B cell (primary cell): ENCODE measurements around the gene CENPW. TPM values are rescaled to one million over a fixed set of nuclear protein-coding genes. Genes with fewer than 3 reads are reported as not detected.

Source experiments
- ATAC-seq: fragments of 200-7000 bp; cut with Tn5 transposase; one replicate; pipeline ENCODE4 v1.10.0; 2021; ENCODE audit warnings: low read depth, mild to moderate bottlenecking, moderate number of reproducible peaks, moderate library complexity
- CTCF ChIA-PET: fragments of 350-600 bp; sonication (Branson Sonifier 250); formaldehyde crosslinking; loops from one replicate; lab custom pipeline; 2021; ENCODE audit warnings: antibody characterized with exemption, inconsistent platforms; lab: Charles Lee
- POLR2A ChIA-PET: fragments of 350-600 bp; sonication (Branson Sonifier 250); formaldehyde crosslinking; loops from one replicate; lab custom pipeline; 2021; ENCODE audit warnings: antibody characterized with exemption; lab: Charles Lee
- DNase-seq: peaks from one replicate; pipeline ENCODE4 v3.0.0; 2013
- H2AFZ ChIP-seq: 2 replicates; pipeline ENCODE4 v1.6.1; 2012; ENCODE audit warnings: mild to moderate bottlenecking, low read depth, low read length; ENCODE audit not compliant: insufficient read depth, poor library complexity, severe bottlenecking
- H3K27ac ChIP-seq, 2 donors: 1 replicate in 1 of 2; 2 replicates in 1 of 2; pipeline ENCODE4 v1.5.1; 2012 to 2013; ENCODE audit warnings: low read length in 2 of 2, mild to moderate bottlenecking in 2 of 2, moderate library complexity in 1 of 2
- H3K27me3 ChIP-seq, 4 experiments: fragments of 200-600 bp in 1 of 4; sonication (generic) in 1 of 4; replicated peaks in 1 of 4; 1 replicate in 2 of 4; 2 replicates in 2 of 4; pipeline versions ENCODE4 v1.6.1 to v1.7.0; 2013 to 2016; ENCODE audit warnings: low read length in 3 of 4, mild to moderate bottlenecking in 2 of 4, mixed read lengths in 1 of 4, moderate library complexity in 1 of 4; ENCODE audit not compliant: insufficient read depth in 4 of 4, control insufficient read depth in 3 of 4; ENCODE audit errors: control extremely low read depth in 1 of 4
- H3K36me3 ChIP-seq, 2 experiments: replicated peaks in 1 of 2; 1 replicate in 1 of 2; 2 replicates in 1 of 2; pipeline versions ENCODE4 v1.6.1 to v1.7.1; 2013; ENCODE audit warnings: low read length in 1 of 2; ENCODE audit not compliant: insufficient read depth in 2 of 2, control insufficient read depth in 1 of 2; ENCODE audit errors: control extremely low read depth in 1 of 2, extremely low read depth in 1 of 2
- H3K4me1 ChIP-seq, 2 donors: fragments of 200-600 bp in 1 of 2; sonication (generic) in 1 of 2; 1 replicate in 1 of 2; 2 replicates in 1 of 2; pipeline versions ENCODE4 v1.5.1 to v1.6.1; 2013 to 2017; ENCODE audit warnings: low read length in 2 of 2; ENCODE audit not compliant: control insufficient read depth in 2 of 2, insufficient read depth in 2 of 2
- H3K4me2 ChIP-seq: replicated peaks from 2 replicates; pipeline ENCODE3; 2012; ENCODE audit warnings: mild to moderate bottlenecking, low read depth, low read length; ENCODE audit not compliant: poor library complexity, severe bottlenecking
- H3K4me3 ChIP-seq, 5 experiments: fragments of 200-600 bp in 1 of 5; sonication (generic) in 1 of 5; 1 replicate in 3 of 5; 2 replicates in 2 of 5; pipeline versions ENCODE4 v1.5.1 to v1.7.0; 2011 to 2016; ENCODE audit warnings: low read length in 4 of 5, mild to moderate bottlenecking in 4 of 5, low read depth in 2 of 5, control low read depth in 1 of 5, moderate library complexity in 1 of 5; ENCODE audit not compliant: insufficient read depth in 1 of 5; ENCODE audit errors: control extremely low read depth in 1 of 5, extremely low read depth in 1 of 5
- H3K79me2 ChIP-seq: fragments of 200-600 bp; sonication (generic); one replicate; pipeline ENCODE4 v1.6.0; 2016; ENCODE audit warnings: low read length; ENCODE audit not compliant: control insufficient read depth, insufficient read depth
- H3K9ac ChIP-seq: fragments of 200-600 bp; sonication (generic); 2 replicates; pipeline ENCODE4 v1.6.1; 2017; ENCODE audit warnings: mild to moderate bottlenecking, low read length, moderate library complexity
- H3K9me3 ChIP-seq, 3 donors: one replicate each; pipeline versions ENCODE4 v1.6.1 to v1.7.1; 2013; ENCODE audit warnings: low read length in 2 of 3; ENCODE audit not compliant: control insufficient read depth in 2 of 3, insufficient read depth in 1 of 3; ENCODE audit errors: control extremely low read depth in 1 of 3
- H4K20me1 ChIP-seq: 2 replicates; pipeline ENCODE4 v1.6.0; 2012; ENCODE audit warnings: mild to moderate bottlenecking, low read length; ENCODE audit not compliant: insufficient read depth, control insufficient read depth, poor library complexity, severe bottlenecking
- H3K27ac Mint-ChIP-seq: one replicate; pipeline ENCODE4 v1.8.0; 2021; ENCODE audit warnings: mixed read lengths
- H3K27me3 Mint-ChIP-seq: one replicate; pipeline ENCODE4 v1.8.0; 2021; ENCODE audit warnings: mixed read lengths
- H3K4me1 Mint-ChIP-seq: one replicate; pipeline ENCODE4 v1.8.0; 2021; ENCODE audit warnings: mixed read lengths
- H3K4me3 Mint-ChIP-seq: one replicate; pipeline ENCODE4 v1.8.0; 2021; ENCODE audit warnings: mixed read lengths
- H3K9me3 Mint-ChIP-seq: one replicate; pipeline ENCODE4 v1.8.0; 2022; ENCODE audit warnings: mixed read lengths; ENCODE audit not compliant: insufficient read depth
- CTCF ChIP-seq: fragments of 200-600 bp; IDR thresholded peaks from one replicate; pipeline ENCODE4 v1.8.0; 2022; ENCODE audit warnings: antibody characterized with exemption, mild to moderate bottlenecking
- EZH2 ChIP-seq: IDR thresholded peaks from 2 replicates; pipeline ENCODE4 v1.6.1; 2012; ENCODE audit warnings: borderline replicate concordance, low read depth, mild to moderate bottlenecking, moderate library complexity, low read length; ENCODE audit not compliant: insufficient read depth, poor library complexity, severe bottlenecking
- WGBS: methylation state at CpG from one replicate; pipeline ENCODE4 v1.1.5; 2013; ENCODE audit warnings: missing lambda C conversion rate; ENCODE audit not compliant: insufficient coverage; 5-methylcytosine and 5-hydroxymethylcytosine counted together
- intact Hi-C: fragments of 100-400 bp; cut with micrococcal nuclease; formaldehyde crosslinking; loops from one replicate; pipeline ENCODE4 v1.10.0; 2022
- polyA plus RNA-seq: library from polyadenylated mRNA; depleted of rRNA; stranded (reverse); fragments of >200 nt; gene quantifications from 2 replicates; pipeline ENCODE4 v1.2.3, GENCODE V29; 2012
- total RNA-seq, 2 donors: library from RNA; stranded (reverse); fragments of 120-200 nt in 1 of 2; gene quantifications; 1 replicate in 1 of 2; 2 replicates in 1 of 2; pipeline versions ENCODE4 v1.2.3 to v1.2.4, GENCODE V29; 2013 to 2022

The CENPW gene
- total and polyA plus RNA-seq, 2 donors (not counting 1 experiment from before 2014, with no cell fraction given): 0.81 to 1.1 TPM

GRCh38 chr6:126313941-126314340, 26.0 kb upstream of the CENPW start:
- Mint-ChIP-seq H3K4me3 (no peak overlapping the region), H3K9me3 (no peaks in the 10 kb centered on the region), H3K4me1 (no peaks in the 10 kb centered on the region), H3K27me3 (no peaks in the 10 kb centered on the region), H3K27ac (no peak overlapping the region)
- no peaks in the 10 kb centered on the region for H4K20me1 ChIP-seq
- no peak overlapping the region for H3K4me2 ChIP-seq
- H3K36me3 ChIP-seq: no peaks in the 10 kb centered on the region
- no peaks in the 10 kb centered on the region for H3K79me2 ChIP-seq
- TF ChIP-seq CTCF (no peak), EZH2 (no peak)
- intact Hi-C loops: no loop called here
- no peaks in the 10 kb centered on the region for H3K4me1 ChIP-seq
- H3K27me3 ChIP-seq: no peaks in the 10 kb centered on the region
- no peak for DNase-seq
- no peaks in the 10 kb centered on the region for H3K9me3 ChIP-seq
- CTCF ChIA-PET: no interaction called here
- H3K9ac ChIP-seq: no peak overlapping the region
- no peak overlapping the region for H3K27ac ChIP-seq
- no CpG with 5 or more reads among the region's 1 CpG for WGBS
- POLR2A ChIA-PET: no interaction called here
- H3K4me3 ChIP-seq: no peak overlapping the region
- no peak overlapping the region for H2AFZ ChIP-seq
- ATAC-seq: no peak

DNA sequence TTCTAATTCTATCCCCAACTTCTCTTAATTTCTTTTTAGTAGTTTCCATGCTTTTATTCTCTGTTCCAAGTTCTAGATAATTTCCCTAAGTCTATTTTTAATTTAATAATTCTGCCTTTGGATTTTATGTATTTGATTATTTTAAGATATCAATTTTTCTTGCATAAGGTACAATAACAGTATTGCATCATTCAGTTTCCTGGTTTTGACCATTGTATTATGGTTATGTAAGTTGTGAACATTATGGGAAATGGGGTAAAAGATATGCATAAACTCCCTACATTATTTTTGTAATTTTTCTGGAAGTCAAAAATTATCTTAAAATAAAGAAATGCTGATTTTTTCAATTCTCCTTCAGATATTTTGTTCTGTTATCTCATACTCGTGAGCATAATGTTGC, 21.1 kb upstream of the CENPW start:
- ATAC-seq (no peak), DNase-seq (no peak)
- Histone ChIP-seq H3K79me2 (no peaks in the 10 kb centered on the region), H4K20me1 (no peaks in the 10 kb centered on the region), H2AFZ (no peak overlapping the region), H3K4me2 (no peak overlapping the region), H3K9me3 (no peaks in the 10 kb centered on the region), H3K4me3 (no peak overlapping the region), H3K27ac (no peak overlapping the region), H3K27me3 (no peaks in the 10 kb centered on the region), H3K36me3 (no peaks in the 10 kb centered on the region), H3K9ac (no peak overlapping the region), H3K4me1 (no peaks in the 10 kb centered on the region)
- POLR2A ChIA-PET: no interaction called here
- WGBS: no CpG with 5 or more reads among the region's 1 CpG
- H3K4me1 Mint-ChIP-seq: no peaks in the 10 kb centered on the region
- H3K27me3 Mint-ChIP-seq: peaks cover 11% of the 10 kb centered on the region
- H3K27ac Mint-ChIP-seq: no peak overlapping the region
- intact Hi-C loops: no loop called here
- CTCF ChIA-PET: no interaction called here
- TF ChIP-seq EZH2 (no peak), CTCF (no peak)
- no peaks in the 10 kb centered on the region for H3K9me3 Mint-ChIP-seq
- no peak overlapping the region for H3K4me3 Mint-ChIP-seq
